HG02840 (cell line): ENCODE measurements around the gene SUSD6.
"Not testable (repeated sequence)": the region's sequence is repeated elsewhere in the genome, so short reads cannot be mapped to it uniquely, and the experiment has no call there.

ENCODE experiments used
- ATAC-seq: cut with Tn5 transposase; IDR thresholded peaks from one replicate; pipeline ENCODE4 v1.9.1; 2021; ENCODE audit warnings: mild to moderate bottlenecking, moderate library complexity, moderate number of reproducible peaks; ENCODE audit not compliant: unreplicated experiment, low FRiP score

The SUSD6 gene

GRCh38 chr14:69644814-69645213, 33.4 kb downstream of the SUSD6 start:
- no peak for ATAC-seq

DNA sequence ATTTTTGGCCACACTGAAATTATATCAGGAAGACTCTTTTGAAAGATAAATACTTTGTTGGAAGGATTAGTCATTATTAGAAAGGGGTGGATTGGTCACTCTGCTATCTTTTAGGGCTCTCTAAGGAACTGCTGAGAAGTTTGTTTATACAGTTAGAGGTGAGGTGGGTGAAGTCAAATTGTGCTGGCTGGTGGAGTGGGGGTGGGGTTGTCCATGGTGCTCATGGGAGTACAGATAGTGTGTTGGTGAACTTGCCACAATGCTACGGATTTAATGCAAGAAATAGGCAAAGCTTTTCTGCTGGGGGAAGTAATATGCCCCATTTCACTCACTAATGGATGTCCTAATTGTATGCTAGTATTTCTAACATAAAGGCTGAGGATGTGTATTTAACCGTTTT, 35.8 kb downstream of the SUSD6 start:
- no peak for ATAC-seq

GRCh38 chr14:69647642-69648041, 36.2 kb downstream of the SUSD6 start:
- not testable (repeated sequence) for ATAC-seq

DNA sequence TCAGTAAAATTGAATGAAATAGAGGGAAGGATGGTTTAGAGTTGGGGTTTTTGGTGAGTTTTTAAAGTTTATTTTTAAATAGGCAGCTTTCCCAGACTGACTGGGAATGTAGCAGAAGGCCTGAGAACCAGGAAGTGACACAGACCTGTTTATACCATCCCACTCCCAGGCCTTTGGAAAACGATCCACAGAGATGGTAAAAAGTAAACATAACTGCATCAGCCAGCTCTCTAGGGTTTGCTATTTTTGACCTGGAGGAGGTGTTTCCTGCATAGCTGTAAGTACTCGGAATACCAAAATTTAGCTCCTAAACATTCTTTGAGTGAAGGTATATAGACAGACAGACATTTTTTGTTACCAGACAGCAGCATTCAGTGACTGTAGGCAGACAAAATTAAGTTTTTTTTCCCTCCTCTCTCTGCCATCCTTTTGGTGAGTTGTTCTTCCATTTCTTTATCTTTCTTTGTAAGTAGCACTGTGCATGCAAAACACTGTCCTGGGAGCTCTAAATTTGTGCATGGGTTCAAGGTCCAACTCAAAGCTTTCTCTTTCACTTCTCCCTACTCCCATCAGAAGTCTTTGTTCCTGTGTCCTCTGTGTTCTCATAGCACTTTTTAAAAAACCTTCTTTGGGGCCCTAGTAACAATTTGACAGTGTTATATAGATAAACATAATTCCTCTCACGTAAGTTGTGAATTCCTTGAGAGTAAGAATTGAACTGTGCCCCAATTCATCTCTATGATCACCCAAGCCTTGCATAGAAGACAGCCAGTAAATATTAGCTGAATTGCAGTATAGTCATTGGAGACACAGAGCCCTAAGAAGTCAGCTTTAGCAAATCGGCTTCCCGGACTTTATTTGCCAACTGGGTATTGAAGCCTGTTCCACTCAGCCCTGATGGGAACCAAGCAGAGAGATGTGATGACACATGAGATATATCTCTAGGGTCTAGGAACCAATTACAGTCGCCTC, 37.4 kb downstream of the SUSD6 start:
- ATAC-seq: no peak

- ATAC-seq: no peak
These were observed 39.6 kb downstream of the SUSD6 start for GRCh38 chr14:69650948-69651369.

DNA sequence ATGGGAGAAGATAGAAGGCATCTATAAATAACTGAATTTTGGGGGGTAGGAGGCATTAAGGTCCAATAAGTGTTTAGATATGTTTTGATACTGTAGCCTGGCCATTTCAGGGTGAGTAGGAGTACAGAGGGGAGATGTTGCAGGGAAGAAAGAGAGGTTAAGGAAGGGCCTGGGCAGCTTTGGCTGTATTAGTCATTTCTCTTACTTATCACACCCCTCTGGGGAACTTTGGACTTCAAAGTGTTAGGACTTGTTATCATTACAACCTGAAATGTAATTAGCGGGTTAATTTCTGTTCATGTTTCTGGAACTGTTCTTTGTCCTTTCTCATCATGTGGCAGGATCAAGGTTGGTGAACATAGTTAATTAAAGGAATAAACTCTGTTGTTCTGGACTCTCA, 40.3 kb downstream of the SUSD6 start:
- no peak for ATAC-seq

- ATAC-seq: no peak
These were observed 41.7 kb downstream of the SUSD6 start for GRCh38 chr14:69652942-69653684.

- ATAC-seq: no peak
These were observed 42.7 kb downstream of the SUSD6 start for GRCh38 chr14:69654116-69654515.

GRCh38 chr14:69657950-69658355, 46.6 kb downstream of the SUSD6 start:
- ATAC-seq: no peak

GRCh38 chr14:69658664-69659261, 47.4 kb downstream of the SUSD6 start:
- ATAC-seq: no peak

GRCh38 chr14:69660344-69661193, 49.2 kb downstream of the SUSD6 start:
- ATAC-seq: no peak

GRCh38 chr14:69661194-69661537, 49.8 kb downstream of the SUSD6 start:
- ATAC-seq: no peak

DNA sequence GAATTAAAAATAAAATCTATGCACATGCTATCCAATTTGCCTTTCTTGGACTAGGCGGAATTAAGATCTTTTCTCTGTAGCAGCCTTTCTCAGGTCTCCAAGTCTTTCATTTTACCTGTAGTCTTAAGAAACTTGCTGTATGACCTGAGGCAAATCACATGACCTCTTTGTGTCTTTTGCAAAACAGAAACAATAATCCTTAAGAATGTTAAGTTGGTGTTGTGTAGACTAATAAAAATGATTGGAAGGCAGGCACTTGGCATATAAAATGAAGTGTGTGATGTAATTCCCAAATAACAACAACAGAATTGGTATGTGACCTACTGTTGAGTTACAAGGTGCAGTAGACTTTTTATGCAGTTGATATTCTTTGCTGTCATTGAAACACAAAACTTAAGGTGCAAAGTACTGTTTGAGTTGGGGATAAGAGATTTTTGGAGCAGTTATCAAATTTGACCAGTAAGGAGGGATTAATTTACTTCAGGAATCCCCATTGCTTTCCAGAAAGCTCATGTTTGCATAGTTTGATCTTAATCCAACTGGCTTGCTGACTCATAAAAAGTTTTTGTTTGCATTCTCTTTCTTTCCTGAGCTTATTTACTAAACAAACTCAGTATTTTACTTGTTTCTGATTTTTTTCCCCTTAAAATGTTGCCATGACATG, 51.4 kb downstream of the SUSD6 start:
- ATAC-seq: no peak

DNA sequence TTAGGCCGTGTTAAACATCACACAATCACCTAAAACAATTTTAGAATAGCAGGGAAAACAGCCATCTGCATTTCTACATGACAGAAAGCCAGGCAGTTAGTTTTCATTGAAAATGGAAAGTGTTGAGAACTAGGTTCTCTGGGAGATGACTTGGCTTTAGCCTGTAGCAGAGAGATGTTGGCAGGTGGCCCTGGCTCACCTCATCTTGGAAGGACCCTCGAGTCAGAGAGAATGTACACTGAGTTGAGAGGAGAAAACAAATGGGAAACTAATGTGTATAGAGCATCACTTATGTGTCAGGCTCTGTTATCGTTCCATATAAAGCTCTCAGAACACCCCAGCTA, 51.9 kb downstream of the SUSD6 start:
- no peak for ATAC-seq

DNA sequence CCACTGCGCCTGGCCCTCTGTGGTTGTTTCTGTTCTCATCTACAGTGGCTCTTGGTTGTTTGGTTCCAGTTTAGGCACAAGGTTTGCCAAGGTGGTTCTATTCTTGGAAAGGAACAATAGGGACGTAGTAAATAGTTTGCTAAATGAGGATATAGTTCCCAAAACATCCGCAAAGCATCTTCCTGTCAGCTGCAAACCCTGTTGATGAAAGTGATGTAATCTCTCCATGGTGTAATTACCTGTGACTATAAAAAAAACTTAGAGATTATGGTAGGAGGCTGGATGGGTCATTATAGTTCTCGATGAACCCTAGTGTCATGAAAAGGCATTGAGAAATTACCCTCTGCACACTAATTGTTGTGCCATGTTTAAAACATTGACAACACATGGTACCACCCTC, 52.9 kb downstream of the SUSD6 start:
- no peak for ATAC-seq

- ATAC-seq: no peak
These were observed 53.6 kb downstream of the SUSD6 start for GRCh38 chr14:69664865-69665526.

GRCh38 chr14:69665631-69666030, 54.2 kb downstream of the SUSD6 start:
- ATAC-seq: no peak

DNA sequence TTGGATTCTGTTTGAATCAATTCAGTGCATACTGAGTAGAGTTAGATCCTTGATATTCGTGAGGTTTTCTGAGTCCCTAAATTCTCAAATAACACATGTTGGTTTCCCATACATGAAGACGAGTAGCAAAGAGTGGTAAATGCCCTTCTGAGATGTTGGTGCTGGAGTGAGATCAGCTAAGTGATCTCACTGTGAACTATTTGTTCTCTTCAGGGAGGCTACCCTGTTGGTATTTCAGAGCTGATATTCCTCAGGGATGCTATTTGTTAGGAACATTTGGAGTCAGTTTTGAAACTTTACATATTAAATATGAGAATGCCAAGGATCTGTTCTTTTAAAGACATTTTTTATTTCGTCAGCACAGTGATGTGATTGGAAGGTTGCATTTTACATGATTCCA, 54.7 kb downstream of the SUSD6 start:
- no peak for ATAC-seq

GRCh38 chr14:69666690-69667211, 55.4 kb downstream of the SUSD6 start:
- ATAC-seq: no peak
